C4-2B (cell line): ENCODE results near the gene CDK14.

ENCODE experiments used
- CTCF ChIP-seq: fragments of 450-650 bp; conservative IDR thresholded peaks from 2 replicates; pipeline ENCODE4 v1.5.1; 2017; ENCODE audit warnings: mild to moderate bottlenecking
- ZFX ChIP-seq: fragments of 450-650 bp; IDR thresholded peaks from 2 replicates; pipeline ENCODE4 v1.6.1; 2017

- TF ChIP-seq CTCF (no peak), ZFX (no peak)
Measured at GRCh38 chr7:91005841-91006240, 409.7 kb downstream of the CDK14 start.
